Neural crest cell (in vitro differentiated cells): ENCODE measurements around the gene PNCK. TPM values are rescaled to one million over a fixed set of nuclear protein-coding genes. Genes with fewer than 3 reads are reported as not detected.
"Not testable (repeated sequence)": the region's sequence is repeated elsewhere in the genome, so short reads cannot be mapped to it uniquely, and the experiment has no call there.

Experiments
- DNase-seq: peaks from one replicate; pipeline ENCODE4 v3.0.0; 2021; ENCODE audit warnings: low read depth, mixed read lengths, low spot score
- H3K27ac Mint-ChIP-seq: one replicate; pipeline ENCODE4 v1.8.0; 2021; ENCODE audit warnings: mild to moderate bottlenecking, mixed read lengths; ENCODE audit not compliant: unreplicated experiment
- H3K27me3 Mint-ChIP-seq: 2 replicates; pipeline ENCODE4 v1.8.0; 2021; ENCODE audit warnings: low read depth, mild to moderate bottlenecking, mixed read lengths
- H3K36me3 Mint-ChIP-seq: 2 replicates; pipeline ENCODE4 v1.8.0; 2021; ENCODE audit warnings: low read depth, mild to moderate bottlenecking, mixed read lengths
- H3K4me1 Mint-ChIP-seq: 2 replicates; pipeline ENCODE4 v1.8.0; 2021; ENCODE audit warnings: mixed read lengths
- H3K4me3 Mint-ChIP-seq: one replicate; pipeline ENCODE4 v1.8.0; 2021; ENCODE audit warnings: mild to moderate bottlenecking, mixed read lengths
- H3K9me3 Mint-ChIP-seq: 2 replicates; pipeline ENCODE4 v1.8.0; 2021; ENCODE audit warnings: mixed read lengths
- CTCF ChIP-seq: fragments of 200-600 bp; sonication (generic); conservative IDR thresholded peaks from 2 replicates; pipeline ENCODE4 v1.5.0; 2021; ENCODE audit warnings: antibody characterized with exemption, mild to moderate bottlenecking
- total RNA-seq: library from RNA; stranded (reverse); gene quantifications from 2 replicates; pipeline ENCODE4 v1.2.1, GENCODE V29; 2021

The PNCK gene
- total RNA-seq, 1 donor from 2014 or later, result 9.4 TPM

- DNase-seq, result no peak
- no peak overlapping the region for H3K27ac Mint-ChIP-seq
- H3K36me3 Mint-ChIP-seq, result peaks cover 17% of the 10 kb centered on the region
- no peaks in the 10 kb centered on the region for H3K27me3 Mint-ChIP-seq
- H3K9me3 Mint-ChIP-seq, result no peaks in the 10 kb centered on the region
- no peak for TF ChIP-seq CTCF
- H3K4me1 Mint-ChIP-seq, result no peaks in the 10 kb centered on the region
- H3K4me3 Mint-ChIP-seq, result no peak overlapping the region
These were observed 40.6 kb upstream of the PNCK start for GRCh38 chrX:153714256-153714655.

- H3K27ac Mint-ChIP-seq, result no peak overlapping the region
- H3K27me3 Mint-ChIP-seq, result no peaks in the 10 kb centered on the region
- H3K9me3 Mint-ChIP-seq, result no peaks in the 10 kb centered on the region
- no peak for DNase-seq
- H3K4me1 Mint-ChIP-seq, result peaks cover 6% of the 10 kb centered on the region
- no peak overlapping the region for H3K4me3 Mint-ChIP-seq
- no peak for TF ChIP-seq CTCF
- H3K36me3 Mint-ChIP-seq, result peaks cover 11% of the 10 kb centered on the region
These were observed 36.4 kb upstream of the PNCK start for GRCh38 chrX:153709726-153710674.

- H3K36me3 Mint-ChIP-seq, result peaks cover 5% of the 10 kb centered on the region
- TF ChIP-seq CTCF, result peak; percentile 70
- peaks cover 6% of the 10 kb centered on the region for H3K4me1 Mint-ChIP-seq
- H3K4me3 Mint-ChIP-seq, result no peak overlapping the region
- peak; percentile 62 for DNase-seq
- no peaks in the 10 kb centered on the region for H3K27me3 Mint-ChIP-seq
- H3K27ac Mint-ChIP-seq, result no peak overlapping the region
- no peaks in the 10 kb centered on the region for H3K9me3 Mint-ChIP-seq
These were observed 34.8 kb upstream of the PNCK start for GRCh38 chrX:153708415-153708814.

GRCh38 chrX:153707406-153707805, 33.8 kb upstream of the PNCK start:
- Mint-ChIP-seq H3K27me3 (no peaks in the 10 kb centered on the region), H3K4me3 (no peak overlapping the region), H3K9me3 (no peaks in the 10 kb centered on the region), H3K36me3 (peaks cover 3% of the 10 kb centered on the region), H3K4me1 (peaks cover 6% of the 10 kb centered on the region), H3K27ac (no peak overlapping the region)
- no peak for TF ChIP-seq CTCF
- DNase-seq, result no peak

GRCh38 chrX:153706799-153707198, 33.2 kb upstream of the PNCK start:
- no peak for TF ChIP-seq CTCF
- peaks cover 3% of the 10 kb centered on the region for H3K36me3 Mint-ChIP-seq
- no peaks in the 10 kb centered on the region for H3K9me3 Mint-ChIP-seq
- no peak overlapping the region for H3K27ac Mint-ChIP-seq
- H3K4me3 Mint-ChIP-seq, result no peak overlapping the region
- no peaks in the 10 kb centered on the region for H3K27me3 Mint-ChIP-seq
- H3K4me1 Mint-ChIP-seq, result peaks cover 6% of the 10 kb centered on the region
- no peak for DNase-seq

- H3K4me1 Mint-ChIP-seq, H3K27me3 Mint-ChIP-seq, H3K9me3 Mint-ChIP-seq, H3K36me3 Mint-ChIP-seq, DNase-seq, H3K27ac Mint-ChIP-seq, H3K4me3 Mint-ChIP-seq: not testable (repeated sequence)
These were observed 31.9 kb upstream of the PNCK start for GRCh38 chrX:153705403-153706060.

- H3K4me3 Mint-ChIP-seq, H3K27me3 Mint-ChIP-seq, H3K27ac Mint-ChIP-seq, H3K4me1 Mint-ChIP-seq, H3K9me3 Mint-ChIP-seq, H3K36me3 Mint-ChIP-seq, DNase-seq: not testable (repeated sequence)
These were observed 31.2 kb upstream of the PNCK start for GRCh38 chrX:153704631-153705402.
